Amygdala (tissue), 56 donors: Measurements from ENCODE around the gene MUC5AC.

ENCODE experiments used
- DNase-seq, 56 donors: peaks; one replicate each; lab custom pipeline; 2025; lab: John Stamatoyannopoulos, UW

The MUC5AC gene

DNA sequence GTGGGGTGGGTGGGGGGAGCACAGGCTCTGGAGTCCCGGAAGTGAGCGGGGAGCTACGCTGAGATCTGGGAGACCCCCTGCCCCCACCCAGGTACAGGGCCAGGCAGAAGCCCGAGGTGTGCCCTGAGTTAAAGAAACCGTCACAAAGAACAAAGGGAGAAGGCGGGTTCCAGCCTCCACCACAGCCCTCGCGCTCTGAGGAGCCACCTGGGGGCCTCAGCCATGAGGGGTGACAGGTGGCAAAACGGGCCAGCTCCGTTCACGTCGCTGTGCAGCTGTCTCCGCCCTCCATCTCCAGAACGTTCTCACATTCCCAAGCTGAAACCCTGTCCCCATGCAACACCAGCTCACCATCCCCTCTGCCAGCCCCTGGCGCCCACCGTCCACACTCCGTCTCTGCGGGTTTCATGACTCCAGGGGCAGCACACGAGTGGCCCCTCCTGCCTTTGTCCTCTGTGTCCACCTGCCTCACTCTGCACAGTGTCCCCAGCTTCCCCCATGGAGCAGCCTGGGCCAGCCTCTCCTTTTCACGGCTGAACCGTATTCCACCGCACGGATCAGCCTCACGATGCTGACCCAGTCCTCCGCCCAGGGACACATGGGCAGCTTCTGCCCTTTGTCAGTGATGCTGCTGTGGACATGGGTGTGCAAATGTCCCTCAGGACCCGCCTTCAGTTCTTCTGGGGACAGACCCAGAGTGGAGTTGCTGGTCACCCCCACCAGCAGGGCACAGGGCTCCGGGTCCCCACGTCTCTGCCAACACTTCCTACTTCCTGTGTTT lies 63.4 kb downstream of the MUC5AC start:
- no peak for DNase-seq

DNA sequence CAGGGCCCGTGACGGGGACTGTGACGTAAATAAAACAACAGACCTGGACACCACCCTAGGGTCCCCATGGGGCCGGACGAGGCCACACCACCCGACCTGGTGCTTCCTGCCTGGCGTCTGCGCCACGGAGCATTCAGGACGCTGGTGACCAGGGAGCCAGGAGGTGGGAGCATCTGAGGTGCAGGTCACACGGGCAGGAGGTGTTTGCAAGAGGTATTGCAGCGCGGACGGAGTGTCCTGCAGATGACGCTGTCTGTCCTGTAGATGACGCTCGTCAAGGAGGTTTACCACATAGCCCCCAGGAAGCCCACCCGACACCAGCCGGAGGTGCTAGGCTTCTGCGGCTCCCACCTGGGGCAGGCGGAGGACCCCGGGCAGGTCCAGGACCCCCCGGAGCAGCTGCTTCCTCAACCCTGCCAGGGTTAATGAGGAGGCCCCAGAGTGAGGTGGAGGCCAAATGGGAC lies 64.1 kb downstream of the MUC5AC start:
- no peak for DNase-seq

DNA sequence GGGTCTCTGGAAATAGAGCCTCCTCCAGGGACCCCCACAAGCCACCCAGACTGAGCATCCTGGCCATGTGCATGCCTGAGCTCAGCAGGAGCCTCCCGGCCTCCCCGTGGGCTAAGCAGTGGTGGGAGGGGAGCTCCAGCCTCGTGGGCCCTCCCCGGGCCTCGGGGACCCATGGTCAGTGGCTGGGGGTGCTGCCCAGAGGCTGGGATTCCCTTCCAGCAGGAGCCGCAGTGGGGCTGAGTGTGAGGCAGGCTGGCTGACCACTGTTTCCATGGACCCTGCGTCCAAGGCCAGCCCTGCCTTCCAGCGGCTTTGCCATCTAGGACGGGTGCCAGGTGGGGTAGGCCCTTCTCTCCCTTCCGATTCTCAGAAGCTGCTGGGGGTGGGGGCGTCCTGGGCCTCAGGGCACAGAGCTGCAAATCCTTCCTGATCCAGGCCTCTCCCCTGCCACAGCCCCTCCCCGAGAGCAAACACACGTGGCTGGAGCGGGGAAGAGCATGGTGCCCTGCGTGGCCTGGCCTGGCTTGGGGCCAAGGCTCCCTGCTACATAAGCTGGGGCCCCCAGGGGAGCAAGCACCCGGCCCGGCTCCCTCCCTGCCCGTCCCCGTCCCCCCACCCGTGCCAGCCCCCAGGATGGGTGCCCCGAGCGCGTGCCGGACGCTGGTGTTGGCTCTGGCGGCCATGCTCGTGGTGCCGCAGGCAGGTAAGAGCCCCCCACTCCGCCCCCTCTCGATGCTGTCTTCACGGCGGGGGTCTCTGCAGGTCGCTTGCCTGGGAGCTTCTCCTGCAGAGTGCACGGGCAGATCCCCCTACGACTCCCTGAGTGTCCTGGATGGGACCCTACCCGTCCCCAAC lies 65.0 kb downstream of the MUC5AC start, which contains the start of gene MUC5B:
Gene MUC5B, plus strand, starts transcription at position 576 of the 855 bp plus-strand sequence. Its CDS starts 58 bp downstream, at position 634.
- no peak for DNase-seq

DNA sequence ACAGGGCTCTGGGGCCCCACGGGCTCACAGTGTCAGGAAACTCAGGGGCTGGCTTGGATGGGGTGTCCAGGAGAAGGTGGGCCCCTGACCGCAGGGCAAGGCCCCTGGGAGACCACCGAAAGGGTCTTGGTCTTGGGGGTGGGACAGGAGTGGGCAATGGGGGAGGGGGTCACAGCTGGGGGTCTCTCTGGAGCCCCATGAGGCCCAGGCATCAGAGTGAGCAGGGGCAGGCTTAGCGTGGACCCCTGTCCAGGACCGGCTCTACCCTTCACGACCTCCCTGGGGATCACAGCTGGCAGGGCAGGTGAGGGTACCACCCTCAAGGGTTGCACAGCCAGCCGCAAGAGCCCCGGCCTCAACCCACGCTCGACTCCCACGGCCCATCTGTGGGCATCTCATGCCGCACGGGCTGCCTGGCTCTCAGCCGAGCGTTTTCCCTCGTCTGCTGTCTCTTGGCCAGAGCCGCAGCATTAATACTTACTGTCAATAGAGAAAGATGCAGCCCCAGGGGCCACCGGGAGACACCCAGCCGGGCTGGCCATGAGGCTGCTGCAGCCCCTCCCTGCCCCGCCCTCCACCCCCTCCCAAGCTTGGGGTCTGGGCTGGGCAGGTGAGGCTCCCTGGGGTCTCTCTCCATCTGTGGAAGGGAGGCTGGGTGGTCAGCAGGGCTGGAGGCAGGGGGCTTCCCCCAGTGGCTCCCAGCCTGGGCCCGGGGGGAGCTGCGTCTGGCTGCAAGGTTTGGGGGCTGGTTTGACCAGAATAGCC lies 65.8 kb downstream of the MUC5AC start:
- no peak for DNase-seq

DNA sequence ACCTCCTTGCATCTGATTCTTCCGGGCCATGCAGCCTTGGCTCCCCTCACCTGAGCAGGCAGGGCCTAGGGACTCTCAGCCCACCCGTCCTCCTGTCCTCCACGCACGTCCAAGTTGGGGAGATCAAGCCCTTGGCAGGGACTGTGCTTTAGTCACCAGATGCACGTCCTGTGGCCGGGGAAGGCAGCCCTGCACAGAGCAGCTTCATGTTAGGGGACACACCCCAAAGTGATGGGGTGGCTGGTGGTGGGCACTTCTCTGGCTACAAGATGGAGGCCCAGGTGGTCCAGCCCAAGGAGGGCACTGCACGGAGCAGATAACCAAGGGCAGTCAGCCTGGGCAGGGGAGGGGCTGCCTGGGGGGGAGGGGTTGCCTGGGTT lies 66.3 kb downstream of the MUC5AC start:
- no peak for DNase-seq

DNA sequence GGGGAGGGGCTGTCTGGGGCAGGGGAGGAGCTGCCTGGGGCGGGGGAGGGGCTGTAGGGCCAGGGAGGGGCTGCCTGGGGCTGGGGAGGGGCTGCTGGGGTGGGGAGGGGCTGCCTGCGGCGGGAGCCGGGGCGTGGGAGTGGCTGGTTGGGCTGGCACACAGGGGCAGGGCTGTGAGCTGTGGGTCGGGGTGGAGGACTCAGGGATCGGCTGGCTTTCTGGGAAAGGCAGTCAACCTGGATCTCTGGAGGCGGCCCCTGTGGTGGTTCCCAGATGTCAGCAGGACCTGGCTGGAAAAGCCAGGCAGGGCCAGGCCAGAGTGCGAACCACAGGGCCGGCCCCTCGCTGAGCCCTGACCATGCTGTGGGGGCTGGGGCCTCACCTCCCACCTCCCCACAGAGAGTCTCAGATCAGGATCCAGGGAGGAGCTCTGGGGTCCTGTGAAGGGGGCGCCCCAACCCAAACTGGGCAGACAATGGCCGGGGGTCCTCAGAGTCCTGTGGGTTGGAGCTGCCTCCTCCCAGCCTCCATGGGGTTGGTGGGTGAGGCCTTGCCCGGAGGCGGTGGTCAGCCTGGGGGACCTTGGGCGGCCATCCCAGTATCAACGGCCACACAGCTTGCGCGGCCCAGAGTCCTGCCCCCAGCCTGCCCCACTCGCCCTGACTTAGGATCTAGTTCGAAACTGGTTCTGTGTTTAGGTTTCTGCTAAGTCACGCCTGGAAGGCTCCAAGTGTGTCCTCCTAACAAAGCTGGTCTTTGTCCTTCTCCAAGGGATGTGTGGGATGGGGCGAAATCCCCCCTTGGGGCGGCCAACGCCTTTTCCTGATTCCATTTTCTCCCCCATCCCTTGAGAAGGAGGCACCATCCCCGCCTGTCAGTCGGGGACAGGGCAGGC lies 67.0 kb downstream of the MUC5AC start:
- no peak for DNase-seq

DNA sequence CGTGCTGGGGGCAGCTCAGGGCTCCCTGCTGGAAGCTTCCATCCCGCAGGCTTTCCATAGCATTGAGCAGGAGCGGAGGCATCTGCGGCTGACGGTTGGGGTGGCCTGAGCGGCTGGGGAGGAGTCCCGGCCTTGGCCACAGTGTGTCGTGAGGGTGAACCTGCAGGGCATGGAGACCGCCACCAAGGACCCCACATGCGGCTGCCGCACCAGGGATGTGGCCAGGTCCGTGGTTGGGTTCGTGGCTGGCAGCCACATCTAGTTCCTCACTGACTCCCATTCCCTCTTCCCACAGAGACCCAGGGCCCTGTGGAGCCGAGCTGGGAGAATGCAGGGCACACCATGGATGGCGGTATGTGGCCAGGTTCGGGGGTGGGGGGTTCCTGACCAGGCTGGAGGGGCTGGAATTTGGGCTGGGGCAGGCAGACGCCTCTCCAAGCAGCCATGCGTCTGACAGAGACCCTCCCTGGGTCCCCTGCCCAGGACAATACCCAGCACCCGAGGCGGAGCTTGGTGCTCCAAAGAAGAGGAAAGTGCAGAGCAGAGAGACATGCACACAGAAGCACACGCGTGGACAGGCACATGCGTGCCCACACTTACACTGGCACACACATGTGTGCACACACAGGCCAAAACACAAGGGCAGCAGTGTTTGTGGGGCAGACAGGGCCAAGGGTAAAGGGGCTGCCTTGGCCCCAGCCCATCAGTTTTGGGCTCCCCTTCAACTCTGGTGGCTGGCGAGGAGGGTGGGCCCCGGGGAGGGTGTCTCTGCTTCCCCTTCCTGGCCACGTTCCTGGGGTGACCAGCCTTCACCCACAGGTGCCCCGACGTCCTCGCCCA lies 67.9 kb downstream of the MUC5AC start:
- no peak for DNase-seq

DNA sequence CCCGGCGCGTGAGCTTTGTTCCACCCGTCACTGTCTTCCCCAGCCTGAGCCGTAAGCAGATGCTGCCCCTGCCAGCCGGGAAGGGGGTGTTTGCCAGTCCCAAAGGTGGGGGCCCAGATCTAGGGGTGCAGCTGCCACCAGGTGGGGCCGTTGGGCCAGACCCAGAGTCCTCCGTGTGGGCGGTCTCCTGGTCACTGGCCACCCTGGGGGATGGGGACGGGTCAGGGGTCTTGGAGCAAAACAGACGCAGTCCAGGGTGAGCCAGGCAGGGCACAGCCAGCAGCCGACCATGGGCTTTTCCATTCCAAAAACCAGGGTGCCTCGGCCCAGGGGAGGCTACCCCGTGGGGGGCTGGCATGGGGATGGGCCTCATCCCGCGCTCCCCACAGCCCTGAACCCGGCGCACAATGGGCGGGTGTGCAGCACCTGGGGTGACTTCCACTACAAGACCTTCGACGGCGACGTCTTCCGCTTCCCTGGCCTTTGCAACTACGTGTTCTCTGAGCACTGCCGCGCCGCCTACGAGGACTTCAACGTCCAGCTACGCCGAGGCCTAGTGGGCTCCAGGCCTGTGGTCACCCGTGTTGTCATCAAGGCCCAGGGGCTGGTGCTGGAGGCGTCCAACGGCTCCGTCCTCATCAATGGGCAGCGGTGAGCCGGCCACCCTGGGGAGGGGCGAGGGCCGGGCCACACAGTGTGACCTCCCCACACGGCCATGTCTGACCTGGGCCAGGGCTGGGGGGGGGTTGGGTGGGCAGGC lies 68.7 kb downstream of the MUC5AC start:
- no peak for DNase-seq

DNA sequence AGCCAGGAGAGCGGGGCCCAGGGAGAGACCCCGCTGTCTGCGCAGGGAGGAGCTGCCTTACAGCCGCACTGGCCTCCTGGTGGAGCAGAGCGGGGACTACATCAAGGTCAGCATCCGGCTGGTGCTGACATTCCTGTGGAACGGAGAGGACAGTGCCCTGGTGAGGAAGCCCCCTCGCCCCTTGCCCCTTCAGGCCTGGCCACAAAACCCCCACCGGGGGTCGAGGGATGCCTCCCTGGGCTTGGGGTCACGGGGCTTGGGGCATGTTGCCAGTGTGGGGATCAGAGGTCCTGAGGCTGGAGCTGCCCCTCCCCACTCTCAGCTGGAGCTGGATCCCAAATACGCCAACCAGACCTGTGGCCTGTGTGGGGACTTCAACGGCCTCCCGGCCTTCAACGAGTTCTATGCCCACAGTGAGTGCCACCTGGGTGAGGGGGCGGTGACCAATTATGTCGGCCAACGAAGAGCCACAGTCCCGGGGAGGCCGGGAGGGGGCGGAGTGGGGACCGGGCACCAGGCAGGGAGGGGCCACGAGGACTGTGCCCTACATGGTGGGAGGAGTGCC lies 69.3 kb downstream of the MUC5AC start:
- DNase-seq, result no peak

DNA sequence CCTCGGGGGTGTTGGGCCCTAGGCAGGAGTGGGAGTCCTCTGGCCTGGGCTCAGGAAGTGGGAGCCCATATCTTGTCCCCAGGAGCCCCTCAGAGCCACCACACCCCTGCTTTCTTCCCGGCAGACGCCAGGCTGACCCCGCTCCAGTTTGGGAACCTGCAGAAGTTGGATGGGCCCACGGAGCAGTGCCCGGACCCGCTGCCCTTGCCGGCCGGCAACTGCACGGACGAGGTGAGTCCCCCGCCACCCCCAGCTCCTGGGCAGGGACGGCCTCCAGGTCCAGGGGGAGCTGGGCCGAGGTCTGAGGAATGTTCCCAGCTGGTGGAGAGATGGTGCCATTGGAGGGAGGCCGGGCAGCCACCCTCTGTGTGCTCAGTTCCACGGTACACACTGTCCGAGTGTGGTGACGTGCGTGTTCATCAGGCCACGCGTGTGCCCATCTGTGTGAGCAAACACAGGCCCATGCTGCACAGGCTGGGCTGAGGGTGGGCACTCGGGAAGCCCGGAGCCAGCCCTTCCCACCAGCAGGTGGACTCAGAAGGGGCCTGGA lies 69.9 kb downstream of the MUC5AC start:
- DNase-seq, result no peak

DNA sequence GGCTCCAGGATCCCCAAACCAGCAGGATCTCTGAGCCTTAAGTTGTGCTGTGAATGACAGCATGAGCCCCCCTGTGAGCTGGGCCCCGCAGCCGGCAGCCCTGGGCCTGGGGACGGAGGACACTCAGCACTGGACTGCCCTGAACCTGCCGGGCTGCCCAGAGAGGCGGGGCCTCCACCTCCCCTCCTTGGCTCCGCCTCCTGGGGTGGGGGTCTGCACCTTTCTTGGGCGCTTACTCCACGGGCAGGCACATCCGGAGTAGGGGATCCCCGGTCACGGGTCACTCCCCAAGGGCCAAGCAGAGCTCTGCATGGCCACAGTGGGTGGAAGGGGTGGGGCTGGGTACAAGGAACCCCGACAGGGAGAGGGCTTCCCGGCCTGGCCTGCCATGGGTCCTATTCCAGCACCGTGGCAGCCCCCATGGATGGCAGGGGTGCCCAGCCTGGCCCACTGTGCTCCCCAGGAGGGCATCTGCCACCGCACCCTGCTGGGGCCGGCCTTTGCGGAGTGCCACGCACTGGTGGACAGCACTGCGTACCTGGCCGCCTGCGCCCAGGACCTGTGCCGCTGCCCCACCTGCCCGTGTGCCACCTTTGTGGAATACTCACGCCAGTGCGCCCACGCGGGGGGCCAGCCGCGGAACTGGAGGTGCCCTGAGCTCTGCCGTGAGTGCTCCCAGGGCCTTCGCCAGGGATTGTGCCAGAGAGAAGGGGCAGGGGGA lies 70.5 kb downstream of the MUC5AC start:
- DNase-seq, result no peak

DNA sequence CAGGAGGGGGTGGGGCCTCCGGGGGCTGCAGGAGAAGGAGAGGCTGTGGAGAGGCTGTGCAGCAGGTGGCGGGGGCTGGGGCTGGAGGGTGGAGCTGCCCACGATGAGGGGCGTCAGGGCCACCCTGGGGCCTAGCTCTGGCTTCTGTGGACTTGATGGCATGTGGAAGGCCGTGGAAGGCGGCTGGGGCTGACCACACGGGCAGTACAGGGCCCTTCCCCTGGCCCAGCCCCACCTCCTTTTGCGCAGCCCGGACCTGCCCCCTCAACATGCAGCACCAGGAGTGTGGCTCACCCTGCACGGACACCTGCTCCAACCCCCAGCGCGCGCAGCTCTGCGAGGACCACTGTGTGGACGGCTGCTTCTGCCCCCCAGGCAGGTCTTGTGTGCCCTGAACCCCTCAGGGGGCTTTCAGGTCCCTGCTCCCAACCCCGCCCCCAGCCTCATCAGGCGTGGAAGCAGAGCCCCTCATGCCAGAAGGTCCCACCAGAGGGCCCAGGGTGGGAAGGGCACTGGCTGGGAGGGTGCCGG lies 71.2 kb downstream of the MUC5AC start:
- no peak for DNase-seq

DNA sequence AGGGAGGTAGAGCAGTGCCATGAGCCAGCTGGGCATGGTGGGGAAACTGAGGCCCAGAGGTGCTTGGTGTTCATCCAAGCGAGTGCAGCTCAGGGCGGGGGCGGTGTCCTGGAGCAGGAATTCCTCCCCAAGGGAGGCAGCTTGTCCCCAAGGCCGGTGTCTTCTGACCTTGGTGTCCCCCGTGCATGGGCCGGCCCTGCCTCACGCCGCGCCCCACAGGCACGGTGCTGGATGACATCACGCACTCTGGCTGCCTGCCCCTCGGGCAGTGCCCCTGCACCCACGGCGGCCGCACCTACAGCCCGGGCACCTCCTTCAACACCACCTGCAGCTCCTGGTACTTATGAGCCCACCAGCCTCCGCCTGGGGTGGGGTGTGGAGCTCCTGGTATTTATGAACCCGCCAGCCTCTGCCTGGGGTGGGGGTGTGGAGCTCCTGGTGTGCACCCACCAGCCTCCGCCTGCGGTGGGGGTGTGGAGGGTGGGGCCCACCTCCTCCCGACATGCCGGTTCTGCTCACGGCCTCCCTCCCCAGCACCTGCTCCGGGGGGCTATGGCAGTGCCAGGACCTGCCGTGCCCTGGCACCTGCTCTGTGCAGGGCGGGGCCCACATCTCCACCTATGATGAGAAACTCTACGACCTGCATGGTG lies 71.8 kb downstream of the MUC5AC start:
- DNase-seq, result no peak

DNA sequence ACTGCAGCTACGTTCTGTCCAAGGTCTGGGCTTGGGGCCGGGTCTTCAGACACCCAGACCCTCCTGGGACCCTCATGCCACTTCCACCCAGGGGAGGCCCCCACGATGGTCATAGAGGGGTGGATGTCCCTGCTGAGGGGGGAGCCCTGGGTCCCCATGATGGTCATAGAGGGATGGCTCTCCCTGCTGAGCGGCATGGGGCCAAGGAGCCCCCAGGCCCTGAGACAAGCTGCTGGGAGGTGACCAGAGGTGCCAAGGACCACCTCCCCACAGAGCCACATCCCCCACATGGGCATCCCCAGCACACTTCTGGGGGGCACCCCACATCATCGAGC lies 72.3 kb downstream of the MUC5AC start:
- DNase-seq, result no peak

DNA sequence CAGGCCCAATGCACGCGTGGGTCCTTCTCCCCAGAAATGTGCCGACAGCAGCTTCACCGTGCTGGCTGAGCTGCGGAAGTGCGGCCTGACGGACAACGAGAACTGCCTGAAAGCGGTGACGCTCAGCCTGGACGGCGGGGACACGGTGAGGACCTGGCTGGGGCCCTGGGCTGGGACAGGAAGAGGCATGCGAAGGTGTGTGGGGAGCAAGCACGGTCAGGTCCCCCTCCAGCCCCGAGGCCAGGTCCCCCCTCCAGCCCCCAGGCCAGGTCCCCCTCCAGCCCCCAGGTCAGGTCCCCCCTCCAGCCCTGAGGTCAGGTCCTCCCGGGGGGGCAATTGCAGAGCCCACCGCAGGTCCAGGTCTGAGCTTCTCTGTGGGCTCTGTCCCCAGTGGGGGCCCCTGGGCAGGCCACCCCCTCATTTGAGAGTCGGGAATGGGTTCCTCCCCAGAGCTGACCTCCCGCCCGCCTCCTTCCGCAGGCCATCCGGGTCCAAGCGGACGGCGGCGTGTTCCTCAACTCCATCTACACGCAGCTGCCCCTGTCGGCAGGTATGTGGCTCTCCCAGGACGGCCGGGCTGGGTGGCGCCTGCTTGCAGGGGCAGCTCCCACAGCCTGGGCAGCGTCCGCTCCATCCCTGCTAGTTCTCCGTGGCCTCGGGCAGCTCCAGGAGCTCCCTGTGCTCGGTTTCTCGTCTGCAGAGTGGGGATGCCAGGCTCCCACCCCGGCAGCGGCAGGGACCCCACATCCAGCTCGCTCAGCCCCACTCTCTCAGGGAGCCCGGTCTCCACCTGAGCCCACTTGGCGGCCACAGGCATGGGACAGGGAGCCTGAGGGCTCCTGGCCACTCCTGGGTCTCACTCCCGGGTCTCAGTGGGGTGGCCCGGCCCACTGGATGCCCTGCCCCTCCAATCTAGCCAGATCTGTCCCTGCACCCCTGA lies 73.0 kb downstream of the MUC5AC start:
- DNase-seq, result no peak
